DOHH2 (cell line): ENCODE results near the gene ANTXR1.

ENCODE experiments used
- H3F3A ChIP-seq: fragments of 200-600 bp; sonication (generic), shearing (Covaris generic); 2 replicates; pipeline ENCODE4 v1.6.0; 2016; ENCODE audit warnings: antibody characterized with exemption, mild to moderate bottlenecking; ENCODE audit not compliant: control insufficient read depth, insufficient read depth
- H3K27ac ChIP-seq: fragments of 200-600 bp; sonication (generic); 2 replicates; pipeline ENCODE4 v1.5.1; 2014; ENCODE audit warnings: low read depth, mild to moderate bottlenecking, low read length, moderate library complexity
- H3K27me3 ChIP-seq: fragments of 200-600 bp; sonication (generic); 2 replicates; pipeline ENCODE4 v1.6.1; 2014; ENCODE audit warnings: mild to moderate bottlenecking, low read length, mixed read lengths; ENCODE audit not compliant: control insufficient read depth
- H3K36me3 ChIP-seq: fragments of 200-600 bp; sonication (generic); 2 replicates; pipeline ENCODE4 v1.6.1; 2014; ENCODE audit warnings: mild to moderate bottlenecking, low read length, moderate library complexity, mixed read lengths; ENCODE audit not compliant: control insufficient read depth
- H3K4me1 ChIP-seq: fragments of 200-600 bp; sonication (generic); 2 replicates; pipeline ENCODE4 v1.6.1; 2014; ENCODE audit warnings: mild to moderate bottlenecking, low read length, mixed read lengths; ENCODE audit not compliant: control insufficient read depth
- H3K4me2 ChIP-seq: fragments of 200-600 bp; sonication (generic); 2 replicates; pipeline ENCODE4 v1.6.0; 2014; ENCODE audit warnings: mild to moderate bottlenecking, low read length, moderate library complexity
- H3K4me3 ChIP-seq: fragments of 200-600 bp; sonication (generic); 2 replicates; pipeline ENCODE4 v1.5.1; 2014; ENCODE audit warnings: mild to moderate bottlenecking, low read length, mixed read lengths
- H3K79me2 ChIP-seq: fragments of 200-600 bp; sonication (generic); 2 replicates; pipeline ENCODE4 v1.6.1; 2014; ENCODE audit warnings: mild to moderate bottlenecking, low read length, mixed read lengths; ENCODE audit not compliant: control insufficient read depth
- H3K9me2 ChIP-seq: fragments of 200-600 bp; sonication (generic); replicated peaks from 2 replicates; pipeline ENCODE4 v1.6.1; 2014; ENCODE audit warnings: mild to moderate bottlenecking, low read length, mixed read lengths; ENCODE audit not compliant: control insufficient read depth
- H3K9me3 ChIP-seq: fragments of 200-600 bp; sonication (generic); 2 replicates; pipeline ENCODE4 v1.6.1; 2014; ENCODE audit warnings: antibody characterized with exemption, low read length, mixed read lengths; ENCODE audit not compliant: control insufficient read depth, insufficient read depth
- H4K20me1 ChIP-seq: fragments of 200-600 bp; sonication (generic); 2 replicates; pipeline ENCODE4 v1.6.0; 2014; ENCODE audit warnings: low read depth, mild to moderate bottlenecking, antibody characterized with exemption, low read length, moderate library complexity; ENCODE audit not compliant: control insufficient read depth, insufficient read depth
- EZH2phosphoT487 ChIP-seq: fragments of 200-600 bp; sonication (generic); IDR thresholded peaks from 2 replicates; pipeline ENCODE4 v1.6.1; 2017; ENCODE audit warnings: borderline replicate concordance, mild to moderate bottlenecking, antibody characterized with exemption, low read length, moderate library complexity, mixed read lengths
- TF ChIP-seq, protein P1 (sequence below): fragments of 200-600 bp; sonication (generic); IDR thresholded peaks from one replicate; pipeline ENCODE4 v1.5.1; 2014; ENCODE audit warnings: antibody characterized with exemption, mild to moderate bottlenecking, low read depth, low read length; ENCODE audit not compliant: poor library complexity, severe bottlenecking

ANTXR1 gene

DNA sequence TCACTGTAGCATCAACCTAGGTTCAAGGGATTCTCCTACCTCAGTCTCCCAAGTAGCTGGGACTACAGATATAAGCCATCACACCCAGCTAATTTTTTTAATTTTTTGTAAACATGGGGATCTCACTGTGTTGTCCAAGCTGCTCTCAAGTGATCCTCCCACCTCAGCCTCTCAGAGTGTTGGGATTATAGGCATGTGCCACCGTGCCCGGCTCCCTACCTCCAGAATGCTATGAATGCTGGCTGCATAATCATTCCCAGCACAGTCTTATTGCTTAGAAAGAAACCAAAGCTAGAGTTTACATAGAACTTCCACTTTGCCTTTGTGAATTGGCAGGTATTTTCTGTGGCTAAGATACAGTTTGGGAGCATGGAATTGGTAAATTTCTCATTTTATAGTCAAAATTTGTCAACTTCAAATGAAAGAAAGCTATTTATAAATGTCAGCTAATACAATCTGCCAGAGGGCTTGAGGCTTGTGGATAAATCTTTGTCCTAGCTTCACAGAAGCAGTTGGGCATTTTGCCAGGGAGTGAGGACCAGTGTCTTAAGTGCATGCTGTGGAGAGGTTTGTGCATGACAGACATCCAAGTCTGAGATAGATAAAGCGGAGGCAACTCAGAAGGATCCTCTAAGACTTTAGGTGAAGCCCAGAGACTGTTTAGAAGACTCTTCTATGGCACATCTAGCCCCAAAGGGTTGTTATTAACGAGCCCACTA, 175.4 kb downstream of the ANTXR1 start:
- TF ChIP-seq, protein P1, sequence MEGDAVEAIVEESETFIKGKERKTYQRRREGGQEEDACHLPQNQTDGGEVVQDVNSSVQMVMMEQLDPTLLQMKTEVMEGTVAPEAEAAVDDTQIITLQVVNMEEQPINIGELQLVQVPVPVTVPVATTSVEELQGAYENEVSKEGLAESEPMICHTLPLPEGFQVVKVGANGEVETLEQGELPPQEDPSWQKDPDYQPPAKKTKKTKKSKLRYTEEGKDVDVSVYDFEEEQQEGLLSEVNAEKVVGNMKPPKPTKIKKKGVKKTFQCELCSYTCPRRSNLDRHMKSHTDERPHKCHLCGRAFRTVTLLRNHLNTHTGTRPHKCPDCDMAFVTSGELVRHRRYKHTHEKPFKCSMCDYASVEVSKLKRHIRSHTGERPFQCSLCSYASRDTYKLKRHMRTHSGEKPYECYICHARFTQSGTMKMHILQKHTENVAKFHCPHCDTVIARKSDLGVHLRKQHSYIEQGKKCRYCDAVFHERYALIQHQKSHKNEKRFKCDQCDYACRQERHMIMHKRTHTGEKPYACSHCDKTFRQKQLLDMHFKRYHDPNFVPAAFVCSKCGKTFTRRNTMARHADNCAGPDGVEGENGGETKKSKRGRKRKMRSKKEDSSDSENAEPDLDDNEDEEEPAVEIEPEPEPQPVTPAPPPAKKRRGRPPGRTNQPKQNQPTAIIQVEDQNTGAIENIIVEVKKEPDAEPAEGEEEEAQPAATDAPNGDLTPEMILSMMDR = no peak
- no peak for TF ChIP-seq EZH2phosphoT487

DNA sequence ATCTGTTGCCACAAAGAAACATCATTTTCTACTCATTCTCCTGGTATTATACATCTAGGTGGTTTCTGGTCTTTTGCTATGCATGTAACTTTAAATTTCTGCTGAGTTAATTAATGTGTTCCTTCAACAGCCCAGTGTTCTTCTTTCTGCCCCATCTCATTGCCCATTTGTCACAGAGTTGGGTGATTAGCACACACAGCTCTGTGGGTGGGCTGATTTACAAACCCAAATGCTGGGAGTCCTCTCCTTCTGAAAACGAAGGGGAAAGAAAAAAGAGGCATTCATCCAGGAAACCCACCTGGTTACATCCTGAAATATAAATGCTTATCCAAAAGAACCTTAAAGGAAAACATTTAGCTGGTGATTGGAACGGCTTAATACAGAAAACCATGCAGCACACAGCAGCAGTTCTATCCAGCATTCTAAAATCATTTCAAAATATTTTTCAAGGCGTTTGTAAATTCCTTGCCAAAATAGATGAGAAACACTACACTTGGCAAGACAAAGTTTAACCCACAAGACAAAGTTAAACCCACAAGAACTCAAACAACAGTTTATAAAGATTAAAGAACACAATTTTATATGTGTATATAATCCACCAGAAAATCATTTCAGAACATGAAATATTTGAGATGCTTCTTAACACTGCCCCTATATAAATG, 177.9 kb downstream of the ANTXR1 start:
- no peak for TF ChIP-seq EZH2phosphoT487
- TF ChIP-seq, protein P1 = no peak
- no peak overlapping the region for H3K4me2 ChIP-seq
- no peaks in the 10 kb centered on the region for H3K9me3 ChIP-seq
- H3K9me2 ChIP-seq = no peaks in the 10 kb centered on the region
- H3K27me3 ChIP-seq = 0 out of 2 replicates have a peak, but pooled peaks cover 4% of the 10 kb centered on the region
- H3K4me1 ChIP-seq = no peaks in the 10 kb centered on the region
- no peak overlapping the region for H3K4me3 ChIP-seq
- H3K79me2 ChIP-seq = no peaks in the 10 kb centered on the region
- no peaks in the 10 kb centered on the region for H4K20me1 ChIP-seq
- H3K36me3 ChIP-seq = no peaks in the 10 kb centered on the region
- no peaks in the 10 kb centered on the region for H3F3A ChIP-seq
- H3K27ac ChIP-seq = no peak overlapping the region

More for the DNA sequence above, 175.4 kb downstream of the ANTXR1 start:
- no peaks in the 10 kb centered on the region for H3K9me3 ChIP-seq
- no peak overlapping the region for H3K4me3 ChIP-seq
- H3K4me2 ChIP-seq = no peak overlapping the region
- no peak overlapping the region for H3K27ac ChIP-seq
- no peaks in the 10 kb centered on the region for H3F3A ChIP-seq
- no peaks in the 10 kb centered on the region for H3K36me3 ChIP-seq
- no peaks in the 10 kb centered on the region for H3K9me2 ChIP-seq
- H3K4me1 ChIP-seq = no peaks in the 10 kb centered on the region
- 0 out of 2 replicates have a peak, but pooled peaks cover 4% of the 10 kb centered on the region for H3K27me3 ChIP-seq
- no peaks in the 10 kb centered on the region for H4K20me1 ChIP-seq
- H3K79me2 ChIP-seq = no peaks in the 10 kb centered on the region

DNA sequence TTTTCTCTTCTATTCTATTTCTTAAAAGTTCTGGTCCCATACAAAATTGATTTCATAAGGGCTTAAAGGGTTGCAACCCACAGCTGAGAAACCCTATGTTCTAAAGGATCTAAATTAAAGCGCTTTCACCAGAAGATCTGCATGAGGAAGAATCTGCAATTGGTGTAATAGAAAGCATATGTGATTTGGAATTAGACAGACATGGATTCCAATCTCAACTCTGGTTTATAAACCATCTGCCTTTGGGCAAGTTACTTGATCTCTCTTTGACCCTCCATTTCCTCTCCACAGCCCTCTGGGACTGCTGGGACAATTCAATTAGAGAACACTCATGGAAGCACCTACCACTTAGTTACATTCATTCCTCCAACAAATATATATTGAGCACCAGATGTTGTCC, 178.7 kb downstream of the ANTXR1 start:
- H4K20me1 ChIP-seq = no peaks in the 10 kb centered on the region
- no peak for TF ChIP-seq EZH2phosphoT487
- TF ChIP-seq, protein P1 = no peak
- H3K4me1 ChIP-seq = no peaks in the 10 kb centered on the region
- no peak overlapping the region for H3K27ac ChIP-seq
- no peaks in the 10 kb centered on the region for H3K36me3 ChIP-seq
- no peaks in the 10 kb centered on the region for H3K79me2 ChIP-seq
- H3F3A ChIP-seq = no peaks in the 10 kb centered on the region
- H3K9me2 ChIP-seq = no peaks in the 10 kb centered on the region
- no peaks in the 10 kb centered on the region for H3K9me3 ChIP-seq
- H3K4me2 ChIP-seq = no peak overlapping the region
- no peak overlapping the region for H3K4me3 ChIP-seq
- 0 out of 2 replicates have a peak, but pooled peaks cover 4% of the 10 kb centered on the region for H3K27me3 ChIP-seq
